A673 (cell line): ENCODE results near the gene CAMK1.

Experiments
- EZH2 ChIP-seq: fragments of 200-600 bp; sonication (generic); IDR thresholded peaks from 2 replicates; pipeline ENCODE4 v1.6.1; 2017; ENCODE audit warnings: borderline replicate concordance, low read depth, mild to moderate bottlenecking, mixed read lengths, antibody characterized with exemption, low read length; ENCODE audit not compliant: poor library complexity, severe bottlenecking
- TF ChIP-seq, protein P1 (sequence below): fragments of 300-800, 200-600 bp; sonication (generic); conservative IDR thresholded peaks from 2 replicates; pipeline ENCODE4 v1.5.1; 2017; ENCODE audit warnings: low read depth, mild to moderate bottlenecking, antibody characterized with exemption, low read length, moderate library complexity, mixed read lengths

DNA sequence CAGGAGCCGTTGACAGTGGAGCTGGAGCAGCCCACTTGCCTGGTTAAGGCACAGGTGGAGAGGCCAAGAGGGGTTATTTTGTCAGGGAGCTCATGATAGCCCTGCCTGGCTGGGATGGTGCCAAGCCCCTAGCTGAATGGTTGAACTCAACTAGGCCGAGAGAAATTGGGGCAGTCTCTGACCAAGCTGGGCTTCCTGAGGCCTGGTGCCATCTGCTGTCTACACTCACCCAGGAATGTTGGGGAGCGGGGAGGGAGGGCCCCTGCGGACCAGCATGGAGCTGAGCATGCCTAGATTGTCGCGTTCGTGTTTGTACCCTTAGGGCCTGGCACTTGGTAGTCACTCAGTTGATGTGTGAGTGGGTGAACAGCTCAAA, 37.0 kb downstream of the CAMK1 start:
- TF ChIP-seq, protein P1, sequence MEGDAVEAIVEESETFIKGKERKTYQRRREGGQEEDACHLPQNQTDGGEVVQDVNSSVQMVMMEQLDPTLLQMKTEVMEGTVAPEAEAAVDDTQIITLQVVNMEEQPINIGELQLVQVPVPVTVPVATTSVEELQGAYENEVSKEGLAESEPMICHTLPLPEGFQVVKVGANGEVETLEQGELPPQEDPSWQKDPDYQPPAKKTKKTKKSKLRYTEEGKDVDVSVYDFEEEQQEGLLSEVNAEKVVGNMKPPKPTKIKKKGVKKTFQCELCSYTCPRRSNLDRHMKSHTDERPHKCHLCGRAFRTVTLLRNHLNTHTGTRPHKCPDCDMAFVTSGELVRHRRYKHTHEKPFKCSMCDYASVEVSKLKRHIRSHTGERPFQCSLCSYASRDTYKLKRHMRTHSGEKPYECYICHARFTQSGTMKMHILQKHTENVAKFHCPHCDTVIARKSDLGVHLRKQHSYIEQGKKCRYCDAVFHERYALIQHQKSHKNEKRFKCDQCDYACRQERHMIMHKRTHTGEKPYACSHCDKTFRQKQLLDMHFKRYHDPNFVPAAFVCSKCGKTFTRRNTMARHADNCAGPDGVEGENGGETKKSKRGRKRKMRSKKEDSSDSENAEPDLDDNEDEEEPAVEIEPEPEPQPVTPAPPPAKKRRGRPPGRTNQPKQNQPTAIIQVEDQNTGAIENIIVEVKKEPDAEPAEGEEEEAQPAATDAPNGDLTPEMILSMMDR: no peak
- TF ChIP-seq EZH2: no peak
